GM21360 (cell line): ENCODE measurements around the gene ANKRD16.
"Not testable (repeated sequence)": the region's sequence is repeated elsewhere in the genome, so short reads cannot be mapped to it uniquely, and the experiment has no call there.

Source experiments
- ATAC-seq: cut with Tn5 transposase; IDR thresholded peaks from one replicate; pipeline ENCODE4 v1.9.1; 2021; ENCODE audit warnings: mild to moderate bottlenecking, moderate library complexity; ENCODE audit not compliant: unreplicated experiment

The ANKRD16 gene

DNA sequence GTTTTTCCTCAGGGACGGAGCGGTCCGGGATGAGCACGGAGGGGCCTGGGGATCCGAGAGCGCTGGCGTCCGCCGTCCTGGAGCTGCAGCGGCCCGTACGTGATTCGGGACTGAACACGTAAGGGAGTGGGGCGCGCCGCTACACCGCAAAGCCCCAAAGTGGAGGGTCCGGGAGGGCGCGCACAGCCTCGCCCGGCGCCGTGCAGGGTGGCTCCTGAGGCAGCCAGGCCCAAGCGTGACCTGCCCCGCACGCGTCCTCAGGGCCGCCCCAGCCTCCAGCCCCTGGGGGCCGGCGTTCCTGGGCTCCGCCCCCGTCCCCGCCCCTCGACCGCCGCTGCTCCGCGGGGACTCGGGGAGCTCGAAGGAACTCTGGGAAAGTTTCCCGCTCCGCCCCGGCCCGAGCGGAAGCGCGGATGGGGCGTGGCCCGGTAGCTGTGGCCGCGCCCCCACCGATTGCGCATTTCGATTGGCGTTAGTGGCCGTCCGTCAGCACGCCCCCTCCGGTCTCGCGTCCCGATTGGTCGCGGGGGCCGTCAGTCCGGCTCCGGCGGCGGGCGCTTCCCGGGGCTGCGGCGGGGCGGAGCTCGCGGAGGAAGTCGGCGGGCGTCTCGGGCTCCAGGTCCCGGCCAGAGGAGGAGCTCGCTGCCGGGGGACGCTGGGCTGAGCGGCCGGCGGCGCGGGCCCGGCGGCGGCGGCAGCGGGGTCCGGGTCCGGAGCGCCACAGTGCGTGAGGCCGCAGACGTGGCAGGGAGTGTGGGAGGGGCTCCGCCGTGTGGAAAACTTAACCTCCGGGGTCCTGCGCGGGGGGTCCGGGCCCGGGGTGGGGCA, at the start of gene ANKRD16, which contains the start of gene FBH1:
TSS of gene ANKRD16 (minus strand) at position 270 of the 828 bp plus-strand sequence. CDS start 539 bp downstream, outside the sequence.
TSS of gene FBH1 (plus strand) at position 620 of the 828 bp plus-strand sequence. CDS start at position 723, 103 bp downstream.
- ATAC-seq: peak; percentile 86

DNA sequence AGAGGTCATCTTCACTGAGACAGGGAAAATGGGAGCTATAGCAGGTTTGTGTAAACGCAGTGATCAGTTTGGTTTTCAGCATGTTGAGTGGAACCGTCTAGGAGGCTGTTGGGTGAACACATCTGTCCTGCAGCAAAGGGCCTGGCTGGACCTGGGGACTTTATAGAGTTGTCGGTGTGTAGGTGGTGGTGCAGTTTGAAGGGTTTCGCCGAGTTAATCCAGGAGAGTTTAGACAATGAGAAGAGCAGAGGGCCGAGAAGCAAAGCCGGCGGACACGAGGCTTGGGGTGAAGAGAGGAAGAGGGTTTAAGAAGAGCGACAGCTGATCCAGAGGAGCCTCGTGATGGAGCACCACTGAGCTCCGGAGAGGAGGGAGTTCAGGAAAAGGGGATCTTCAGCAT, 48.6 kb upstream of the ANKRD16 start:
- ATAC-seq: no peak

DNA sequence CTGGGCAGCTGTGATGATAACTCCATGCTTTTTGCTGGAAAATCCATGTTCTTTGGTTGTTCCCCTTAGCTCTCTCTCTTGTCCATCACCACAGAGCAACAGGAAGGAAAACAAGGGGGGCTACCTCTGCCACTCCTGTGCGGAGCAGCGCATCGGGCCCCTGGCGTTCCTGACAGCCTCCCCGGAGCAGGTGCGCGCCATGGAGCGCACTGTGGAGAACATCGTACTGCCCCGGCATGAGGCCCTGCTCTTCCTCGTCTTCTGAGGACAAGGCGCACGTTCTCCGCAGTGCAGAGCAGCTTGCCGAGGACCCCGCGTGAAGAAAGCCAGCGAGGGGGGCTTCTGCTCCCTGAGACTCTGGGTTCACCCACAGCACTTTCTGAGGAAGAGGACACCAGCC, 47.3 kb upstream of the ANKRD16 start:
- no peak for ATAC-seq

DNA sequence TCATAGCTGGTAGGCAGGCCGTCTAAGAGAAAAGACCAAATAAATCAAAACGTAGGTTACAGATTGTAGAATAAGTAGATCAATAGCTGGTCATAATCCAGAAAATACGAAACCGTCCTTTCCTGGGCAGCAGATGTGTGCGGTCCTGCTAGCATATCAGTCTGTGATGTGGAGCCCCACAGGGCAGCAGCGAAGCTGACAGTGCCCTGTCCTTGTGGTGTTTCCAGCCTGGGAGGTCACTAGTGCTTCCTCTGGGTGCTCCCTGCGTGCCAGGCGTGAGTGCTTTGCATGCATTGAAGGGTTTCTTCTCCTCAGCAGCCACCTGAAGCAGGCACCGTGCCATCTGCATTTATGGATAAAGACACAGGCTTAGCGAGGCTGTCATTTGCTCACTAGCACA, 45.9 kb upstream of the ANKRD16 start:
- ATAC-seq: no peak

DNA sequence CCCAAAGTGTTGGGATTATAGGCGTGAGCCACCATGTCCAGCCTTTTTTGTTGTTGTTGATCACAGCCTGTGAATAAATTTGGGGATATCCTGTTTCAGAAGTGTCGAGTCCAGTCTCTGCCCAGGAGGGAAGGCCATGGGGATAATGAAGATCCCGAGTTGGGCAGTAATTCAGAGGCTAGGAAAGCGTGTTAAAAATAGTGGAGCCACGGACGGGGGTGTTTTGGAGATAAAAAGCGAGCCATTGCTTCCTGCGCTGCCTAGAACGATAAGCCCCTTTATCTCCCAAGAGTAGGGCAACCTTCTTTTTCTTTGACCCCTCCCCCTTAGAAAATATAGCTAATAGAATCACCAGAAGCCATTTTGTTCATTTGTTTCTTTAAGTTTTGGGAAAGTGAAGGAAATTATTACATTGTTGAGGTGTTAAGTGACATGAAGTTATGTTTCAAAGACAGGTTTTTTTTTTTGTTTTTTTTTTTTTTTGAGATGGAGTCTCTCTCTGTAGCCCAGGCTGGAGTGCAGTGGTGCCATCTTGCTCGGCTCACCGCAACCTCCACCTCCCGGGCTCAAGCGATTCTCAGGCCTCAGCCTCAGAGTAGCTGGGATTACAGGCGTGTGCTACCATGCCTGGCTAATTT, 44.3 kb upstream of the ANKRD16 start:
- no peak for ATAC-seq

DNA sequence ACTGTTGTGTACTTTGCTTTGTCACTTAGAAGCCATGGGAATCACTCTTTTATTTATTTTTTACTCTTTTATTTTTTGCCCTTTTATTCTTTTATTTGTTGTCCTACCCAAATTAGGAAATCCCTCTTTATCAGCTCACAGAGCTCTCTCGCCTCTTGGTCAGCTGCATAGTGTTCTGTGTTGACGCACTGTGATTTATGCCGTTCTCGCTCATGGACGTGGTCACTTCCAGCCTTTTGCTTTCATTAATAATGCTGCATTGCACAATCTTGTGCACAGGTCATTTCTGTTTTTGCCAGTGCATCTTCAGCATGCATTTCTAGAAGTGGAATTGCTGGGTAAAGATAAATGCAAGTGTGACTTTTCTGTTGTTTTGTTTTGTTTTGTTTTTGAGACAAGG, 42.7 kb upstream of the ANKRD16 start:
- ATAC-seq: no peak

DNA sequence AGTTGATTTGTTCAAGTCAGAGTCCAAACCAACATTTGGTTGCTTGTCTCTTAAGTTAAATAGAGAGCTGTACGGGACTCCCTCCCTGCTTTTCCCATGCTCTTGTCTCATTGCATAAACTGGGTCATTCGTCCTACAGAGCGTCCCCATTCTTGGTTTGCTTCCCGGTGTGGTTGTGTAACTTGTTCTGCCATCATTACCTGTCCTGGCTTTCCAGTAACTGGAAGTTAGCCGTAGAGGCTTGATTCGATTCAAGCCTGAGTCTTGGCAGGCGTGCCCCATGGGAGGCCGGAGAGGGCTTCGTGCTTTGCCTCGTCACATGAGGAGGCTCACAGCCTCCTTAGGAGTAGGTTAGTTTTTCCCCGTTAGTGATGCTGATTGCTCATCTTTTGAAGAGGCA, 40.6 kb upstream of the ANKRD16 start:
- ATAC-seq: no peak

DNA sequence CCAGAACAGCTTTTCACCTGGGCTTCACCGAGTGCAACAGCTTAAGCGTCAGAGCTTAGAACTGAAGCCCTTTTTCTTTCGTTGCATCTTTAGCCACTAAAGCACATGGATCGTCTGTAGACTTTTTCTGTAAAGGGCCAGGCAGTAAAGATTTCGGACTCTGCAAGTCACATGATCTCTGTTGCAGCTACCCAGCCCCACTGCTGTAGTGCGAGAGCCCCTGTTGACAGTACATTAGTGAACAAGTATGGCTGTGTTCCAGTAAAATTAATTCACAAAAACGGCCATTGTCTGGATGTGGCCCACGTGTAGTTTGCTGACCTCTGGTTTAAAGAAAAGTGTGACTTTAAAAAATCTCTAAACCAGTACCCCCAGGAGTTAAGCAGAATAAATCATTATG, 39.7 kb upstream of the ANKRD16 start:
- ATAC-seq: no peak

DNA sequence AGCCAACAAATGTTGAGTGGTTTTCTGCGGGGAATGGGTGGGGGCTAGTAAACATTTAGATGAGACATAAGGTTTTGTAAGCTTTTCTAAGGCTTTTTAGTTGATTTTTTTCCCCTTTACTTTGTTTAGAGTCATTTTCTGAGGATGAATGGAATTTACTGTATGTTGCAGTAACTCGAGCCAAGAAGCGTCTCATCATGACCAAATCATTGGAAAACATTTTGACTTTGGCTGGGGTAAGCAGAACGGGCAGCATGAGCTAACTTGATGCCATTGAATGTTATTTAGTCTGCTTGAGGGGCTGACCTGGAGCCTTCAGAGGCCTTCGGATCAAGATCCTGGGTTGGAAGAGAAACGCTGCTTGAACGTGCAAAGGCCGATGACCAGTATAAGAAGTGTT, 37.6 kb upstream of the ANKRD16 start:
- no peak for ATAC-seq

DNA sequence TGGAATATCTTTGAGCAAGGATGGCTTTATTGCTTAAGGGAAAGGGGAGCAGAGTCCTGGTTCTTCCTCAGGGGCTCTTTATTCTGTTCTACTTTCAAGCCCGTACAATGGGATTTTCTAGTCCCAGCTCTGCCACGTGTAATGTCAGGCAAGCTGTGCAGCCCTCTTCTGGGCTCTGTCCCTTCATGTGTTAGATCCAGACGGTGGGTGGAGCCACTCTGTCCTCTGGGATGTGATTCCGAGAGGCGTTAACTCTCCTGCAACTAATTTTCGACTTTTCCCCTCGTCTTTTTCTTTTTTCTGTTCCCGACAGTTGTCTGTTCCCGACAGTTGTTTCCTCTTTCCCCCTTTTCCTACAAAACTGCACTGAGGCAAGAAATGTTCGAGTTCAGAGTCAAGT, 35.2 kb upstream of the ANKRD16 start:
- no peak for ATAC-seq

DNA sequence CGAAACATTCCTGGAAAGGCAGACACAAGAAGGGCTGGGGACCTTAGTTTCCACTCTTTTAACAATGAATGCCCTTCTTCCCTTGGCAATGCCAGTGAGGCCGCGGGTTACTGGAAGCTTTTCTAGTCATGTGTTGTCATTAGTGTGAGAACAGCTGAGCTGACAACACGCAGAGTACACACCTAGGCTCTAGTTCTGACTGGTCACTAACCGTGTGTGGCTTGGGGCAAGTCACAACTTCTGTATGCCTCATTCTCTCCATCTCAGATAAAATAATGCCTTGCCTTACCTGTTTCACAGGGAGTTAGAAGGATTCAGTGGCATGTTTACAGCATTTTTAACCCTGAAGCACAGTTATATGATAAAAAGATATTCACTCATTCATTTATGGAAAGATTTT, 32.1 kb upstream of the ANKRD16 start:
- no peak for ATAC-seq

DNA sequence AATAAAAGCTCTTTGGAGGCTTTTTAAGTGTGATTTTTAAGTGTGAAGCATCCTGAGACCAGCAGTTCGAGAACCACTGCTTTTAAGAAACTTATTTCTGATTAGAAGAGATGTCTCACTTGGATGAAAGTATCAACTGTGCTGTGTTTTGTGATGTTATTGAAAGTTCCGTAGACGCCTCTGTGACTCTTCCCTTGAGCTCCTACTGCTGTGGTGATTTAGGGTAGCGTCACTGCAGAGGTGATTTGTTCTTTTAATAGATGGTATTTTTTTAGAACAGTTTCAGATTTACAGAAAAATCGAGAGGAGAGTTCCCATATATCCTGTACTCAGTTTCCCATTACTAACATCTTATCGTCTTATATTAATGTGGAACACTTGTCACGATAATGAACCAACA, 29.9 kb upstream of the ANKRD16 start:
- ATAC-seq: no peak

DNA sequence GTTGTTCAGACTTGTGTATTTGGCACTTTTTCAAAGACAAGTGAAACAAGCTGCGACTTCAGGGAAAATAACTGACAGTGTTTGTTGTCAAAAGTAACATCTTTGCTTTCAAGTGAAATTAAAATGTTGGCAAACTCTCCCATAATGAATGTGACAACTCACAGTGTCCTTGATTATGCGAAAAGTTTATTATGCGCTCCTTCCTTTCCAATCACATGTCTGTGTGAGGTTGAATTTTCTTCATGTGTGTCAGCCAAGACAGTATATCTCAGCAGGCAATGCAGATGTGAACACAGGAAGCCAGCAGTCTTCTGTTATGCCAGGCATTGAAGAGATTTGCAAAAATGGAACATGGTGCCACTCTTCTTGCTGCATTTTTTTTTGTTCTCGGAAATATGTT, 29.1 kb upstream of the ANKRD16 start:
- no peak for ATAC-seq

DNA sequence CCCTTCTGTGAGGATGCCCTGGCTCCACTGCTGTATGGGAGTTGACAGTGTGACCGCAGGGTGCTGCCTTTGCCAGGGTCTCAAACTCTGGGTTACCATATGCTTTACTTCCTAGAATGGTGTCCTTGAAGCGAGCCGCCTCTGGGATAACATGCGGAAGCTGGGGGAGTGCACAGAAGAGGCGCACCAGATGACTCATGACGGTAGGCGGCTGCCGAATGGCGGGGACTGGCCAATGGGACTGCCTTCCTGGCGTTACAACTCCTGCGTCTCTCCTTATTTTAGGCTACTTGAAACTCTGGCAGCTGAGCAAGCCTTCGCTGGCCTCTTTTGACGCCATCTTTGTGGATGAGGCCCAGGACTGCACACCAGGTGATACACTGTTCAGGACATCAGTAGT, 27.6 kb upstream of the ANKRD16 start:
- no peak for ATAC-seq

DNA sequence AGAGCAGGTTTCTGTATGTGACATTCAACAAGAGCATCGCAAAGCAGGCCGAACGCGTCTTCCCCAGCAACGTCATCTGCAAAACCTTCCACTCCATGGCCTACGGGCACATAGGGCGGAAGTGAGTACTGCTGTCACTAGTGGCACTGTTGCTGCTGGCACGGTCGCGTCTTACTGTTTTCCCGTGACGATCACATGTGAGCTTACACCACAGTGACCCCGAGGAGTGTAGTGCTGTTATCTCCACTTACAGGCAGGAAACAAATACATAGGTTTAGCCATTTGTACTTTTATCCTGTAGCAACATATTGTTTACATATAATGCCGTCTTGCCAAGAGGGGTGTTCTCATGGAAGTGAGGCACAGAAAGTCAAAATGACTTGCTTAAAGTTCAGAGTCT, 25.8 kb upstream of the ANKRD16 start:
- ATAC-seq: no peak

DNA sequence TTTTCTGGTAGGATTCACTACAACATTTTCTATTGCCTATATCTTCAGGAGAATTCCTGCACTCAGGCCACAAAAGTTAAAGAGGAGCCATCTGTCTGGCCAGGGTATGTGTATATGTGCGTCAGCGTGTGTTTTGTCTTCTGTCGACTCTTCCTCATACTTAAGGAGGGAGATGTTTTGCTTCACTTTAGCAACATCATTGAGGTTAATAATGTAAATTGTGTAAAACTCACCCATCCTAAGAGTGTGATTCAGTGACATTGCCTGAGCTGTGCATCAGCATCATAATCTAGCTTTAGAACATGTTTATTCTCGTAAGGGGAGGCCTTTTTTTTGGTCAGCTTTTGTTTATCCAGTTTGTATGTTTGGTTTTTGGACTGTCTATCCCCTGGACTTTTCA, 24.0 kb upstream of the ANKRD16 start:
- ATAC-seq: no peak

DNA sequence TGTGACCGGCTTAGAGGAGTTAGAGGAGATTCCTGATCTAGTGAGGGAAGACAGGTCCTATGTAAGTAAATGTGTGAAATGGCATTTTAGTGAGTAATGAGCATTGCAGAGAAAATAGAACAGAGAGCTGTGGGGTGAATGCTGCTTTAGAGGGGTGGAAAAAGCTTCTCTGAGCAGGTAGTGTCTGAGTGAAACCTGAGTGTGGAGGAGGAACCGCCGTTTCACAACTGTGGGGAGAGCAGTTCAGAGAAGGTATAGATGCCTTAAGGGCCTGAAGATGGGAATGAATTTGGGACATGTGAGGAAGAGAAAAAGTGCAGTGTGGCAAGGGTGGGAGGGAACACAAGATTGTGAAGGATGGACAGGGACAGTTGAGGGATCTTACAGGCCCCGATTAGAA, 22.0 kb upstream of the ANKRD16 start:
- ATAC-seq: no peak

DNA sequence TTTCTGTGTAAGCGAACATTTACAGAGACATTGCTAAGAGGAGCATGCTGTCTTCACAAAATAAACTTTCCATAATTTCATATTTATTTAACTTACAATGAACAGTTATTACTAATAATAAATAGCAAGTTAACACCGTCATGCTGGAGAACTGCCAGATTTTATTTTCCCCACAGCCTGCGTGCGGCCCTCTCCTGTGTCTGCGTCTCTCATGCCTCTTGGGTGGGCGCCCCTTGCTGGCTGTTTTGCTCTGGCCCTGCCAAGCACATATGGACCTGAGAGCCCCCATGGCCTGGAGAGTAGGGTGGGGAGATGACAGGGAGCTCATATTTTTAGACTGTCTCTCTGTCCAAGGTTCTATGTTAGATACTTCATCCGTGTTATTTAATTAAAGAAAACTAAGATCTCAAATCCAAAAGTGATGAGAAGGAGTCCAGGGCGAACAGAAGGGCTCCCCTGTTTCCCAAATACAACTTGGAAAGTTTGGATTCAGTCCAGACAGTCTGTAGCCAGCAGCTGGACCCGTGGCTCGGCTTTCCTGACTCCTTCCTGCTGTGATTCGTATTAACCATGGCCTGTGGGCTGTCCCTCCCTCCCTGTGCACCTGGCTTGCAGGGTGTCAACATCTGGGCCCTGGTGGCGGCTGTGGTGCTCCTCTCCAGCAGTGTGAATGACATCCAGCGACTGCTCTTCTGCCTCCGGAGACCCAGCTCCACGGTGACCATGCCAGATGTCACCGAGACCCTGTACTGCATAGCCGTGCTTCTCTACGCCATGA, 20.8 kb upstream of the ANKRD16 start:
- ATAC-seq: no peak

DNA sequence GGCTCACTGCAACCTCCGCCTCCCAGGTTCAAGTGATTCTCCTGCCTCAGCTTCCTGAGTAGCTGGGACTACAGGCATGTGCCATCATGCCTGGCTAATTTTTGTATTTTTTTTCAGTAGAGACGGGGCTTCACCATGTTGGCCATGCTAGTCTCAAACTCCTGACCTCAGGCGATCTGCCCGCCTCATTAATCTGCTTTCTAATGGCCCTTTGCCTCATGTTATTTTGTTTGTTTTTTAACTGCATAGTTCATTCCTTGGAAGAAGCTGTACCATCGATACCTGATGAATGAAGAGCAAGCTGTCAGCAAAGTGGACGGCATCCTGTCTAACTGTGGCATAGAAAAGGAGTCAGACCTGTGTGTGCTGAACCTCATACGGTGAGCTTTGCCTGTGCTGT, 19.0 kb upstream of the ANKRD16 start:
- not testable (repeated sequence) for ATAC-seq

DNA sequence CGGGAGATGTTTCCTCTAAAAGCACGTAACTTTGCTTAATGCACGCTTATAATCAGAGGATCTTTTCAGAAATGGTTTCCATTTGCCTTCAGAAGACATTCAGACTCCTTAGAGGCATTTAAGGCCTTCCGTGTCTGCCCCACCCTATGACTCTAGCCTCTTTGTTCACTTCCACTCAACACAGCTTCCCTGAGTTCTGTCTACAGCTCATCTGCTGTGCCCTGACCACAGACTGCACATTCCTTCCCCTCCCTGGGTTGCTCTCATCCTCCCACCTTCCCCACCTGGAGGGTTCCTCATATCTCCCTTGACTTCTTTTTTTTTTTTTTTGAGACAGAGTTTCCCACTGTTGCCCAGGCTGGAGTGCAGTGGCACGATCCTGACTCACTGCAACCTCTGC, 17.0 kb upstream of the ANKRD16 start:
- no peak for ATAC-seq

DNA sequence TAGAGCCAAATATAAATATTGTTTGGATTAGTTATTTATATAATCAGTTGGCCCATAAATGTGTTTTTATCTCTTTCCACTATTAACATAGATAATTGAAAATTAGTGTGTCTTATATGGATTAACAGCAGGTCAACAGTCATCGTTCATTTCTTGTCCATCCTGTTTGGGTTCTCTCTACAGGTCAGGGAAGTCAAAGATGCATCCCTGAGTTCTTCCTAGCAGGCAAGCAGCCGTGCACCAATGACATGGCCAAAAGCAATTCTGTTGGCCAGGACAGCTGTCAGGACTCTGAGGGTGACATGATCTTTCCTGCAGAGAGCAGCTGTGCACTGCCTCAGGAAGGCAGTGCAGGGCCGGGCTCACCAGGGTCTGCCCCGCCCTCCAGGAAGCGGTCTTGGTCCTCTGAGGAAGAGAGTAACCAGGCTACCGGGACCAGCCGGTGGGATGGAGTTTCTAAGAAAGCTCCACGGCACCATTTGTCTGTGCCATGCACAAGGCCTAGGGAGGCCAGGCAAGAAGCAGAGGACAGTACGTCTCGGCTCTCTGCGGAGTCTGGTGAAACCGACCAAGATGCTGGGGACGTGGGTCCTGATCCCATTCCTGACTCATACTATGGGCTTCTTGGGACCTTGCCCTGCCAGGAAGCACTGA, 16.3 kb upstream of the ANKRD16 start:
- ATAC-seq: no peak
